ENCODE measurements around the gene SUPT6H.

Gene SUPT6H

GRCh38 chr17:28712705-28713415, 50.9 kb downstream of the SUPT6H start:
- H3K9ac ChIP-seq (ENCODE audit: low read length), result no peak overlapping the region; the same call in 1 of the 2 replicates
- H3K4me1 ChIP-seq (ENCODE audit: insufficient read depth, low read length, severe bottlenecking), result peaks cover 35% of the 10 kb centered on the region
- H3F3A ChIP-seq (ENCODE audit: insufficient read depth, low read length), result no peaks in the 10 kb centered on the region
- H3K36me3 ChIP-seq (ENCODE audit: insufficient read depth, low read length), result no peaks in the 10 kb centered on the region
- no peak overlapping the region for H2AFZ ChIP-seq (ENCODE audit: low read length)
- H4K20me1 ChIP-seq (ENCODE audit: insufficient read depth, low read length), result no peaks in the 10 kb centered on the region
- no peak overlapping the region for H3K4me3 ChIP-seq (ENCODE audit: low read depth, low read length, poor library complexity, severe bottlenecking)
- H3K4me2 ChIP-seq (ENCODE audit: low read length), result peak overlapping the region; percentile 81; the same call in 1 of the 2 replicates
- H3K27ac ChIP-seq (ENCODE audit: low read depth, low read length, poor library complexity, severe bottlenecking), result no peak overlapping the region
- TF ChIP-seq CTCF (IDR thresholded peaks at IDR 0.05; ENCODE audit: low read length), result no peak
- no peak for TF ChIP-seq EZH2 (IDR thresholded peaks at IDR 0.05; ENCODE audit: borderline replicate concordance, low read length)
- no peaks in the 10 kb centered on the region for H3K9me3 ChIP-seq (ENCODE audit: low read length)
- H3K79me2 ChIP-seq (ENCODE audit: insufficient read depth, low read length), result no peaks in the 10 kb centered on the region
- H3K9me2 ChIP-seq (ENCODE audit: low read depth, low read length), result no peaks in the 10 kb centered on the region
- no peaks in the 10 kb centered on the region for H3K27me3 ChIP-seq (ENCODE audit: insufficient read depth, low read length)

GRCh38 chr17:28714281-28714680, 52.3 kb downstream of the SUPT6H start:
- no peaks in the 10 kb centered on the region for H4K20me1 ChIP-seq (ENCODE audit: insufficient read depth, low read length)
- no peaks in the 10 kb centered on the region for H3K9me2 ChIP-seq (ENCODE audit: low read depth, low read length)
- H3K4me1 ChIP-seq (ENCODE audit: insufficient read depth, low read length, severe bottlenecking), result peaks cover 48% of the 10 kb centered on the region
- TF ChIP-seq EZH2 (IDR thresholded peaks at IDR 0.05; ENCODE audit: borderline replicate concordance, low read length) (no peak), CTCF (IDR thresholded peaks at IDR 0.05; ENCODE audit: low read length) (0 out of 2 replicates have a peak, but pooled peaks have one; percentile 5)
- H3K4me3 ChIP-seq (ENCODE audit: low read depth, low read length, poor library complexity, severe bottlenecking), result no peak overlapping the region
- H3K9ac ChIP-seq (ENCODE audit: low read length), result no peak overlapping the region
- H2AFZ ChIP-seq (ENCODE audit: low read length), result no peak overlapping the region
- H3K27ac ChIP-seq (ENCODE audit: low read depth, low read length, poor library complexity, severe bottlenecking), result no peak overlapping the region
- no peaks in the 10 kb centered on the region for H3K36me3 ChIP-seq (ENCODE audit: insufficient read depth, low read length)
- no peaks in the 10 kb centered on the region for H3K79me2 ChIP-seq (ENCODE audit: insufficient read depth, low read length)
- H3F3A ChIP-seq (ENCODE audit: insufficient read depth, low read length), result no peaks in the 10 kb centered on the region
- no peak overlapping the region for H3K4me2 ChIP-seq (ENCODE audit: low read length)
- no peaks in the 10 kb centered on the region for H3K9me3 ChIP-seq (ENCODE audit: low read length)
- H3K27me3 ChIP-seq (ENCODE audit: insufficient read depth, low read length), result no peaks in the 10 kb centered on the region

GRCh38 chr17:28715217-28715616, 53.2 kb downstream of the SUPT6H start:
- Histone ChIP-seq H3K79me2 (ENCODE audit: insufficient read depth, low read length) (peaks cover 4% of the 10 kb centered on the region), H3F3A (ENCODE audit: insufficient read depth, low read length) (no peaks in the 10 kb centered on the region), H3K4me1 (ENCODE audit: insufficient read depth, low read length, severe bottlenecking) (peaks cover 40% of the 10 kb centered on the region), H3K4me2 (ENCODE audit: low read length) (no peak overlapping the region), H2AFZ (ENCODE audit: low read length) (no peak overlapping the region), H3K9me2 (ENCODE audit: low read depth, low read length) (no peaks in the 10 kb centered on the region), H3K36me3 (ENCODE audit: insufficient read depth, low read length) (peaks cover 3% of the 10 kb centered on the region), H3K9me3 (ENCODE audit: low read length) (no peaks in the 10 kb centered on the region), H3K4me3 (ENCODE audit: low read depth, low read length, poor library complexity, severe bottlenecking) (no peak overlapping the region), H4K20me1 (ENCODE audit: insufficient read depth, low read length) (no peaks in the 10 kb centered on the region), H3K27me3 (ENCODE audit: insufficient read depth, low read length) (no peaks in the 10 kb centered on the region), H3K9ac (ENCODE audit: low read length) (no peak overlapping the region), H3K27ac (ENCODE audit: low read depth, low read length, poor library complexity, severe bottlenecking) (no peak overlapping the region)
- TF ChIP-seq CTCF (IDR thresholded peaks at IDR 0.05; ENCODE audit: low read length), result no peak
- TF ChIP-seq EZH2 (IDR thresholded peaks at IDR 0.05; ENCODE audit: borderline replicate concordance, low read length), result no peak

All from OCI-LY1 (cell line).